PC-3 (cell line): Measurements from ENCODE around the gene DNAH5. TPM values are rescaled to one million over a fixed set of nuclear protein-coding genes. Genes with fewer than 3 reads are reported as not detected.

Experiments used
- ATAC-seq: fragments of 200-7000 bp; cut with Tn5 transposase; 2 replicates; pipeline ENCODE4 v1.9.1; 2020; ENCODE audit warnings: mild to moderate bottlenecking, moderate library complexity
- BruUV-seq: library from RNA; stranded (reverse); fragments of 400-500 nt; replicated peaks from 2 replicates; lab custom pipeline; 2021; lab: Mats Ljungman, UMichigan
- CTCF ChIA-PET: fragments of 300-600 bp; sonication (Branson Sonifier 250); formaldehyde crosslinking; loops from one replicate; lab custom pipeline; 2022; ENCODE audit warnings: antibody characterized with exemption; lab: Charles Lee
- POLR2A ChIA-PET: fragments of 300-600 bp; sonication (Branson Sonifier 250); formaldehyde crosslinking; loops from one replicate; lab custom pipeline; 2022; ENCODE audit warnings: antibody characterized with exemption; ENCODE audit not compliant: unreplicated experiment; lab: Charles Lee
- DNase-seq: peaks from one replicate; pipeline ENCODE4 v3.0.0-alpha.2; 2015
- H2AFZ ChIP-seq: fragments of 300-600 bp; sonication (generic); 2 replicates; pipeline ENCODE4 v1.6.0; 2016; ENCODE audit warnings: antibody characterized with exemption, low read length
- H3F3A ChIP-seq: fragments of 300-600 bp; sonication (generic); one replicate; pipeline ENCODE4 v1.6.0; 2017; ENCODE audit warnings: antibody characterized with exemption, low read length, control low read depth, mild to moderate bottlenecking; ENCODE audit not compliant: unreplicated experiment
- H3K27ac ChIP-seq: fragments of 300-600 bp; sonication (generic); 2 replicates; pipeline ENCODE4 v1.5.1; 2016; ENCODE audit warnings: mild to moderate bottlenecking, low read length
- H3K27me3 ChIP-seq: fragments of 300-600 bp; sonication (generic); 2 replicates; pipeline ENCODE4 v1.6.1; 2016; ENCODE audit warnings: low read length, mixed read lengths
- H3K36me3 ChIP-seq: fragments of 300-600 bp; sonication (generic); 2 replicates; pipeline ENCODE4 v1.6.1; 2016; ENCODE audit warnings: low read depth, mixed run types, low read length, mixed read lengths
- H3K4me1 ChIP-seq: fragments of 300-600 bp; sonication (generic); 2 replicates; pipeline ENCODE4 v1.5.1; 2016; ENCODE audit warnings: low read length; ENCODE audit not compliant: insufficient read depth
- H3K4me2 ChIP-seq: fragments of 300-600 bp; sonication (generic); 2 replicates; pipeline ENCODE4 v1.6.0; 2016; ENCODE audit warnings: low read length
- H3K4me3 ChIP-seq: fragments of 300-600 bp; sonication (generic); 2 replicates; pipeline ENCODE4 v1.5.1; 2016; ENCODE audit warnings: mild to moderate bottlenecking, low read length, mixed read lengths
- H3K79me2 ChIP-seq: fragments of 300-600 bp; sonication (generic); 2 replicates; pipeline ENCODE4 v1.6.1; 2017; ENCODE audit warnings: low read length, mixed read lengths
- H3K9ac ChIP-seq: fragments of 300-600 bp; sonication (generic); 2 replicates; pipeline ENCODE4 v1.6.0; 2016; ENCODE audit warnings: mild to moderate bottlenecking, low read length
- H3K9me2 ChIP-seq: fragments of 300-600 bp; sonication (generic); replicated peaks from 2 replicates; pipeline ENCODE4 v1.6.1; 2016; ENCODE audit warnings: mixed run types, low read length, mixed read lengths
- H3K9me3 ChIP-seq: fragments of 300-600 bp; sonication (generic); 2 replicates; pipeline ENCODE4 v1.6.1; 2016; ENCODE audit warnings: low read length, mixed read lengths
- H4K20me1 ChIP-seq: fragments of 300-600 bp; sonication (generic); 2 replicates; pipeline ENCODE4 v1.6.1; 2016; ENCODE audit warnings: low read length, mixed read lengths
- EZH2 ChIP-seq: fragments of 300-600 bp; sonication (generic); IDR thresholded peaks from one replicate; pipeline ENCODE4 v1.6.1; 2017; ENCODE audit warnings: antibody characterized with exemption, mild to moderate bottlenecking, low read length; ENCODE audit not compliant: unreplicated experiment
- EZH2phosphoT487 ChIP-seq: fragments of 300-600 bp; sonication (generic); IDR thresholded peaks from 2 replicates; pipeline ENCODE4 v1.6.1; 2018; ENCODE audit warnings: mild to moderate bottlenecking, antibody characterized with exemption, low read length, borderline replicate concordance
- intact Hi-C: fragments of 100-400 bp; cut with micrococcal nuclease; formaldehyde crosslinking; loops from 2 replicates; pipeline ENCODE4 v1.9.0; 2023
- total RNA-seq: library from RNA; depleted of rRNA; stranded (reverse); fragments of >200 nt; gene quantifications from 2 replicates; pipeline ENCODE4 v1.2.3, GENCODE V29; 2014
- TF ChIP-seq, protein P1 (sequence below): fragments of 300-600 bp; sonication (generic); conservative IDR thresholded peaks from 2 replicates; pipeline ENCODE4 v1.5.1; 2017; ENCODE audit warnings: antibody characterized with exemption, low read depth, mild to moderate bottlenecking, low read length

DNAH5 gene
- total RNA-seq, 1 experiment from 2014 or later: 3.5 TPM

DNA sequence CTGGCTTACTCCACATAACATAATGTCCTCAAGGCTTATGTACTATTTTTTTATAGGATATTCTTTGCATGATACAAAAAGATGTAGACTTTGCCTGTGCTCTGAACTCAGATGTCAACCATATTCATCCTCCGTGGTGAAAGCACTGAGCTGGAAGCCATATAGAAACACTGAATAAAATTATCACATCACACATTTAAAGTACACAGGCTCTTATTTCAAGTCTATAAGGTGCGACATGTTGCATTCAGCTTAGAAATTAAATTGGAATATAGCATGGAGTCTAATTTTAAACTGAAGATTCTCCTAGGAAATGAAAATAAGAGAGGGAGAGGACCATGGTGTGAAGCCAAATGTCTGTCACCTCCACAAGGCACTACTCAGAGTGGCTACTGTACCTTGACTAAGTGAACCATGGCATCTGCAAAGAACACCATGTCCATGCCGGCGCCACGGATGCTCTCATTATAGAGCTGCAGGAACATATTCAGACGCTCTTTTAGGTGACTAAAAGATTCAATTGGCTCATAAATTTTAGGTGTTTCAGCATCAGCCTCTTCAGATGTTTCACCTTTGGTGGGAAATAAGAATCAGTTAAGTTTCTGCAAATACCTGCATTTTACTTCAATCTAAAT, 158.6 kb downstream of the DNAH5 start:
- H3K36me3 ChIP-seq: no peaks in the 10 kb centered on the region
- H3K9me3 ChIP-seq: no peaks in the 10 kb centered on the region
- no peaks in the 10 kb centered on the region for H3K27me3 ChIP-seq
- H3K4me3 ChIP-seq: no peak overlapping the region
- H3F3A ChIP-seq: no peaks in the 10 kb centered on the region
- ATAC-seq: no peak
- H3K4me1 ChIP-seq: no peaks in the 10 kb centered on the region
- BruUV-seq: no TSS peak
- H3K27ac ChIP-seq: no peak overlapping the region
- DNase-seq: no peak
- no peaks in the 10 kb centered on the region for H3K9me2 ChIP-seq
- intact Hi-C loops: no loop called here
- POLR2A ChIA-PET: no interaction called here
- CTCF ChIA-PET: no interaction called here
- TF ChIP-seq, protein P1, sequence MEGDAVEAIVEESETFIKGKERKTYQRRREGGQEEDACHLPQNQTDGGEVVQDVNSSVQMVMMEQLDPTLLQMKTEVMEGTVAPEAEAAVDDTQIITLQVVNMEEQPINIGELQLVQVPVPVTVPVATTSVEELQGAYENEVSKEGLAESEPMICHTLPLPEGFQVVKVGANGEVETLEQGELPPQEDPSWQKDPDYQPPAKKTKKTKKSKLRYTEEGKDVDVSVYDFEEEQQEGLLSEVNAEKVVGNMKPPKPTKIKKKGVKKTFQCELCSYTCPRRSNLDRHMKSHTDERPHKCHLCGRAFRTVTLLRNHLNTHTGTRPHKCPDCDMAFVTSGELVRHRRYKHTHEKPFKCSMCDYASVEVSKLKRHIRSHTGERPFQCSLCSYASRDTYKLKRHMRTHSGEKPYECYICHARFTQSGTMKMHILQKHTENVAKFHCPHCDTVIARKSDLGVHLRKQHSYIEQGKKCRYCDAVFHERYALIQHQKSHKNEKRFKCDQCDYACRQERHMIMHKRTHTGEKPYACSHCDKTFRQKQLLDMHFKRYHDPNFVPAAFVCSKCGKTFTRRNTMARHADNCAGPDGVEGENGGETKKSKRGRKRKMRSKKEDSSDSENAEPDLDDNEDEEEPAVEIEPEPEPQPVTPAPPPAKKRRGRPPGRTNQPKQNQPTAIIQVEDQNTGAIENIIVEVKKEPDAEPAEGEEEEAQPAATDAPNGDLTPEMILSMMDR: no peak
- TF ChIP-seq EZH2 (no peak), EZH2phosphoT487 (no peak)
- no peaks in the 10 kb centered on the region for H3K79me2 ChIP-seq
- no peak overlapping the region for H2AFZ ChIP-seq
- no peak overlapping the region for H3K9ac ChIP-seq
- H4K20me1 ChIP-seq: no peaks in the 10 kb centered on the region
- H3K4me2 ChIP-seq: no peak overlapping the region

DNA sequence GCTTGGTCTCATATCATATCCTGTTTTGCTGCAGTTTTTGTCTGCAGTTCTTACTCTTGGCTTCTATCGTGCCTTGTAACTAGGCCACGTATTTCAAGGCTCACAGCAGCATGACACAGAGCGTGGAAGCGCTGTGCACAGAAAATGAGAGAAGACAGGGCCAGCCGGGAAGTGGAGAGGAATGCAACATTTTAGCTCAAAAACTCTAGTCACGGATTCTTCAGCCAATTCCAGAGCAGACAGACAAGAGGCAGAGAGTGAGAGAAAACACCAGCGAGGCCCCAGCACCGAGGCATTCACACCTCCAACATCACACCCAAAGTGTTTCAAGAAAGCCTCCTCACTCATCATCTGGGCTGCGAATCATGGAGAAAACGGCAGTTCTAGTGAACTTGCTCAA, 160.8 kb downstream of the DNAH5 start:
- intact Hi-C loops: no loop called here
- ChIA-PET POLR2A (no interaction called here), CTCF (no interaction called here)
- Histone ChIP-seq H3K9ac (no peak overlapping the region), H2AFZ (no peak overlapping the region), H3K36me3 (no peaks in the 10 kb centered on the region), H3K9me2 (no peaks in the 10 kb centered on the region), H3K9me3 (no peaks in the 10 kb centered on the region), H3K4me1 (peaks cover 7% of the 10 kb centered on the region; the same call in 1 of the 2 replicates), H3F3A (no peaks in the 10 kb centered on the region), H3K27me3 (no peaks in the 10 kb centered on the region), H3K4me2 (no peak overlapping the region), H3K79me2 (no peaks in the 10 kb centered on the region), H3K4me3 (no peak overlapping the region), H4K20me1 (no peaks in the 10 kb centered on the region), H3K27ac (no peak overlapping the region)
- no peak for DNase-seq
- TF ChIP-seq, protein P1: no peak
- no peak for TF ChIP-seq EZH2phosphoT487
- TF ChIP-seq EZH2: no peak
- no peak for ATAC-seq
- no TSS peak for BruUV-seq

DNA sequence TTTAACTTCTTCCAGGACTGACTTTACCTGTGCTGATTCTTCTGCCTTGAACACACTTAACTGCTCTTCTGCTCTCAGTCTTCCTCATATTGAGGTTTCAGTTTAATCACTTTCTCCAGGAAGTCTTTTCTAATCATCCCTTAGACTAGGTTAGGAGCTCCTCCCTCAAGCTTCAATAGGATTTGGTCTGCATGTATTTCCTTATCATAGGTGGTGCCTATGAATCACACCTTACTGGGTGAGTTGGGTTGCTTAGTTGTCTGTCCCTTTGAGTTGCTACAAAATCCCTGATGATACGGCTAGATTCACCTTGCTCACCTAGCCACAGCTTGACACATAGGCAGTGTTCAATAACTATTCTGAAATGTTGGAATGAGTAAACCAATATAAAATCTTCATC, 164.4 kb downstream of the DNAH5 start:
- POLR2A ChIA-PET: no interaction called here
- Histone ChIP-seq H3K9ac (no peak overlapping the region), H3K9me2 (no peaks in the 10 kb centered on the region), H4K20me1 (no peaks in the 10 kb centered on the region), H3K27me3 (no peaks in the 10 kb centered on the region), H2AFZ (no peak overlapping the region), H3K4me2 (no peak overlapping the region), H3K4me1 (peaks cover 7% of the 10 kb centered on the region; the same call in 1 of the 2 replicates), H3K4me3 (no peak overlapping the region), H3K36me3 (no peaks in the 10 kb centered on the region), H3K27ac (no peak overlapping the region), H3F3A (no peaks in the 10 kb centered on the region), H3K79me2 (no peaks in the 10 kb centered on the region), H3K9me3 (no peaks in the 10 kb centered on the region)
- ATAC-seq (no peak), DNase-seq (no peak)
- CTCF ChIA-PET: no interaction called here
- no peak for TF ChIP-seq EZH2phosphoT487
- TF ChIP-seq, protein P1: no peak
- no peak for TF ChIP-seq EZH2
- BruUV-seq: no TSS peak
- intact Hi-C loops: no loop called here
